PFSK-1 (cell line): ENCODE measurements around the gene SLC1A7.

Experiments
- POLR2AphosphoS5 ChIP-seq: IDR thresholded peaks from 2 replicates; pipeline ENCODE4 v1.6.1; 2012; ENCODE audit warnings: low read depth, mild to moderate bottlenecking, control low read depth, low read length, moderate library complexity
- REST ChIP-seq, 2 experiments: IDR thresholded peaks; 2 replicates each; pipeline versions ENCODE4 v1.6.1 to v1.8.0; 2011 to 2012; ENCODE audit warnings: low read depth in 2 of 2, low read length in 2 of 2, control low read depth in 1 of 2, inconsistent platforms in 1 of 2, mild to moderate bottlenecking in 1 of 2, moderate library complexity in 1 of 2; ENCODE audit not compliant: insufficient read depth in 1 of 2
- SIN3A ChIP-seq: IDR thresholded peaks from 2 replicates; pipeline ENCODE4 v1.6.1; 2012; ENCODE audit warnings: mild to moderate bottlenecking, low read length, moderate library complexity, borderline replicate concordance; ENCODE audit not compliant: insufficient read depth
- TAF1 ChIP-seq: IDR thresholded peaks from 2 replicates; pipeline ENCODE4 v1.6.1; 2012; ENCODE audit warnings: low read length, control low read depth, borderline replicate concordance; ENCODE audit not compliant: insufficient read depth

GRCh38 chr1:53080041-53080440 lies 62.4 kb downstream of the SLC1A7 start:
- TF ChIP-seq POLR2AphosphoS5 (no peak), SIN3A (no peak), TAF1 (no peak), REST (IDR thresholded peaks at IDR 0.05; ENCODE audit: insufficient read depth in 1 of 2, low read depth in 2 of 2, low read length in 2 of 2) (no peak)
